ENCODE results near the gene SFMBT1. TPM values are rescaled to one million over a fixed set of nuclear protein-coding genes. Genes with fewer than 3 reads are reported as not detected.

Gene SFMBT1
- total and polyA plus RNA-seq, 2 of the 8 experiments (the other 6 are each of a cell fraction or from before 2014, with no cell fraction given) = 8.1 to 16.8 TPM

- Histone ChIP-seq H3K56ac (replicated peaks; ENCODE audit: insufficient read length, low read depth, low read length) (no peak overlapping the region), H2BK20ac (ENCODE audit: low read length) (no peak overlapping the region), H3K23ac (ENCODE audit: insufficient read length) (no peak overlapping the region), H3K9ac (replicated peaks in 1 of 4; ENCODE audit: extremely low read depth in 1 of 4, low read depth in 3 of 4, low read length in 3 of 4) (no peak overlapping the region), H2AFZ (ENCODE audit: low read length) (no peak overlapping the region), H4K20me1 (replicated peaks in 1 of 2; ENCODE audit: control insufficient read depth in 1 of 2, insufficient read depth in 2 of 2, low read length in 2 of 2) (no peaks in the 10 kb centered on the region), H2BK15ac (ENCODE audit: low read length) (no peak overlapping the region), H3K79me2 (ENCODE audit: control insufficient read depth in 1 of 2, insufficient read depth in 2 of 2, low read length in 2 of 2) (no peaks in the 10 kb centered on the region), H3K4ac (replicated peaks; ENCODE audit: insufficient read length, low read depth, low read length) (no peak overlapping the region), H3K27me3 (replicated peaks in 1 of 4; ENCODE audit: control insufficient read depth in 3 of 4, extremely low read depth in 1 of 4, insufficient read depth in 3 of 4, low read length in 3 of 4) (no peaks in the 10 kb centered on the region), H4K5ac (ENCODE audit: insufficient read length, low read depth, low read length) (no peak overlapping the region), H3K18ac (ENCODE audit: extremely low read depth, low read length) (no peak overlapping the region), H4K8ac (ENCODE audit: extremely low read depth, insufficient read depth, low read length) (no peak overlapping the region), H3K79me1 (ENCODE audit: low read depth, low read length) (no peaks in the 10 kb centered on the region), H3K4me3 (ENCODE audit: extremely low read depth in 1 of 4, insufficient read depth in 2 of 4, low read depth in 3 of 4, low read length in 4 of 4) (no peak overlapping the region), H3K27ac (ENCODE audit: low read depth, low read length) (no peak overlapping the region), H2BK12ac (ENCODE audit: low read depth, low read length) (no peak overlapping the region), H2AK5ac (ENCODE audit: low read depth, low read length) (no peak overlapping the region), H2BK5ac (ENCODE audit: low read depth, low read length) (no peak overlapping the region), H3K4me1 (replicated peaks in 1 of 4; ENCODE audit: control insufficient read depth in 3 of 4, insufficient read depth in 4 of 4, low read length in 3 of 4) (no peaks in the 10 kb centered on the region), H3K4me2 (ENCODE audit: insufficient read depth in 1 of 2, low read depth in 2 of 2, low read length in 2 of 2) (no peak overlapping the region), H3K9me3 (ENCODE audit: insufficient read depth in 2 of 2, low read depth in 1 of 2, low read length in 1 of 2) (no peaks in the 10 kb centered on the region), H3K36me3 (ENCODE audit: control insufficient read depth in 2 of 4, insufficient read depth in 4 of 4, low read length in 3 of 4) (peaks cover 0 to 8% (median 3%) of the 10 kb centered on the region in 4 experiments; a peak in 3 of 8 replicates), H3K14ac (ENCODE audit: insufficient read length) (no peak overlapping the region), H2BK120ac (replicated peaks; ENCODE audit: low read depth, low read length) (no peak overlapping the region), H4K91ac (replicated peaks; ENCODE audit: insufficient read length, low read length) (no peak overlapping the region), H3K23me2 (ENCODE audit: low read depth, low read length) (no peaks in the 10 kb centered on the region)
- FAIRE-seq = no peak
- WGBS, 2 experiments (ENCODE audit: extremely low coverage in 1 of 2, insufficient coverage in 1 of 2, insufficient read length in 1 of 2, insufficient replicate concordance in 2 of 2, low coverage in 1 of 2, low lambda C conversion rate in 2 of 2, missing lambda C conversion rate in 1 of 2) = 89% methylated on average over 5 of the region's 5 CpGs; no CpG with 5 or more reads in 1 of the 2 experiments
- TF ChIP-seq, protein P1, sequence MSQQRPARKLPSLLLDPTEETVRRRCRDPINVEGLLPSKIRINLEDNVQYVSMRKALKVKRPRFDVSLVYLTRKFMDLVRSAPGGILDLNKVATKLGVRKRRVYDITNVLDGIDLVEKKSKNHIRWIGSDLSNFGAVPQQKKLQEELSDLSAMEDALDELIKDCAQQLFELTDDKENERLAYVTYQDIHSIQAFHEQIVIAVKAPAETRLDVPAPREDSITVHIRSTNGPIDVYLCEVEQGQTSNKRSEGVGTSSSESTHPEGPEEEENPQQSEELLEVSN (IDR thresholded peaks at IDR 0.05) = no peak
- no peak for TF ChIP-seq YY1 (IDR thresholded peaks at IDR 0.05; ENCODE audit: low read depth, low read length)
- TF ChIP-seq TBP (IDR thresholded peaks at IDR 0.05; ENCODE audit: low read depth, low read length) = no peak
- no peak for TF ChIP-seq NANOG (IDR thresholded peaks at IDR 0.05; ENCODE audit: insufficient read depth, low read depth, low read length, poor library complexity, severe bottlenecking)
- no peak for TF ChIP-seq BACH1 (IDR thresholded peaks at IDR 0.05; ENCODE audit: low read length)
- TF ChIP-seq TCF12 (IDR thresholded peaks at IDR 0.05; ENCODE audit: low read depth, low read length) = no peak
- TF ChIP-seq CEBPB (IDR thresholded peaks at IDR 0.05; ENCODE audit: low read depth, low read length) = no peak
- no peak for TF ChIP-seq EZH2 (IDR thresholded peaks at IDR 0.05; ENCODE audit: low read depth, low read length, severe bottlenecking)
- TF ChIP-seq SUZ12 (IDR thresholded peaks at IDR 0.05; ENCODE audit: low read length) = no peak
- no peak for TF ChIP-seq EGR1 (IDR thresholded peaks at IDR 0.05; ENCODE audit: borderline replicate concordance, low read depth, low read length)
- TF ChIP-seq SRF (IDR thresholded peaks at IDR 0.05; ENCODE audit: low read depth, low read length) = no peak
- no peak for TF ChIP-seq SP2 (IDR thresholded peaks at IDR 0.05; ENCODE audit: low read length)
- no peak for TF ChIP-seq RXRA (IDR thresholded peaks at IDR 0.05; ENCODE audit: insufficient read depth, low read depth, low read length)
- no peak for TF ChIP-seq MAFK (IDR thresholded peaks at IDR 0.05; ENCODE audit: low read depth, low read length)
- TF ChIP-seq BRCA1 (IDR thresholded peaks at IDR 0.05; ENCODE audit: low read depth, low read length) = no peak
- ChIA-PET CTCF (ENCODE audit: partially characterized antibody) (interaction anchor here (0.7 kb wide), 1 partner anchor 292 kb away, joined by 3 read pairs; no protein-coding TSS in a partner anchor), POLR2A (ENCODE audit: partially characterized antibody) (no interaction called here)
- DNase-seq (ENCODE audit: low read depth in 1 of 2, low spot score in 2 of 2) = no peak
Measured at GRCh38 chr3:53091011-53091410, 45.1 kb upstream of the SFMBT1 start.
